Activated CD8-positive, alpha-beta T cell treated with anti-CD3 and anti-CD28 coated beads for 36 hours (primary cell): Measurements from ENCODE around the gene NPHS2. TPM values are rescaled to one million over a fixed set of nuclear protein-coding genes. Genes with fewer than 3 reads are reported as not detected.

ENCODE experiments used
- ATAC-seq: fragments of 200-7000 bp; cut with Tn5 transposase; one replicate; pipeline ENCODE4 v1.10.0; 2021; ENCODE audit warnings: mild to moderate bottlenecking, moderate library complexity
- CTCF ChIA-PET: fragments of 350-600 bp; sonication (Branson Sonifier 250); formaldehyde crosslinking; loops from one replicate; lab custom pipeline; 2021; ENCODE audit warnings: antibody characterized with exemption; lab: Charles Lee
- POLR2A ChIA-PET: fragments of 350-600 bp; sonication (Branson Sonifier 250); formaldehyde crosslinking; loops from one replicate; lab custom pipeline; 2021; ENCODE audit warnings: antibody characterized with exemption; lab: Charles Lee
- DNase-seq: peaks from one replicate; pipeline ENCODE4 v3.0.0-alpha.2; 2020
- H3K27ac Mint-ChIP-seq: one replicate; pipeline ENCODE4 v1.8.0; 2021; ENCODE audit warnings: mild to moderate bottlenecking, mixed read lengths
- H3K27me3 Mint-ChIP-seq: one replicate; pipeline ENCODE4 v1.8.0; 2021; ENCODE audit warnings: mixed read lengths
- H3K36me3 Mint-ChIP-seq: one replicate; pipeline ENCODE4 v1.8.0; 2021; ENCODE audit warnings: low read depth, mixed read lengths
- H3K4me1 Mint-ChIP-seq: one replicate; pipeline ENCODE4 v1.8.0; 2021; ENCODE audit warnings: low read depth, mixed read lengths
- H3K4me3 Mint-ChIP-seq: one replicate; pipeline ENCODE4 v1.8.0; 2021; ENCODE audit warnings: mild to moderate bottlenecking, moderate library complexity, mixed read lengths
- H3K9me3 Mint-ChIP-seq: one replicate; pipeline ENCODE4 v1.8.0; 2021; ENCODE audit warnings: mixed read lengths
- CTCF ChIP-seq: fragments of 200-600 bp; IDR thresholded peaks from one replicate; pipeline ENCODE4 v1.8.0; 2022; ENCODE audit warnings: antibody characterized with exemption, mild to moderate bottlenecking
- intact Hi-C: fragments of 100-400 bp; cut with micrococcal nuclease; formaldehyde crosslinking; loops from one replicate; pipeline ENCODE4 v1.10.0; 2022
- total RNA-seq, 2 experiments: library from RNA; stranded (reverse); gene quantifications; one replicate each; pipeline ENCODE4 v1.2.3, GENCODE V29; 2021

Gene NPHS2
- total RNA-seq, 2 experiments from 2014 or later, result not detected

DNA sequence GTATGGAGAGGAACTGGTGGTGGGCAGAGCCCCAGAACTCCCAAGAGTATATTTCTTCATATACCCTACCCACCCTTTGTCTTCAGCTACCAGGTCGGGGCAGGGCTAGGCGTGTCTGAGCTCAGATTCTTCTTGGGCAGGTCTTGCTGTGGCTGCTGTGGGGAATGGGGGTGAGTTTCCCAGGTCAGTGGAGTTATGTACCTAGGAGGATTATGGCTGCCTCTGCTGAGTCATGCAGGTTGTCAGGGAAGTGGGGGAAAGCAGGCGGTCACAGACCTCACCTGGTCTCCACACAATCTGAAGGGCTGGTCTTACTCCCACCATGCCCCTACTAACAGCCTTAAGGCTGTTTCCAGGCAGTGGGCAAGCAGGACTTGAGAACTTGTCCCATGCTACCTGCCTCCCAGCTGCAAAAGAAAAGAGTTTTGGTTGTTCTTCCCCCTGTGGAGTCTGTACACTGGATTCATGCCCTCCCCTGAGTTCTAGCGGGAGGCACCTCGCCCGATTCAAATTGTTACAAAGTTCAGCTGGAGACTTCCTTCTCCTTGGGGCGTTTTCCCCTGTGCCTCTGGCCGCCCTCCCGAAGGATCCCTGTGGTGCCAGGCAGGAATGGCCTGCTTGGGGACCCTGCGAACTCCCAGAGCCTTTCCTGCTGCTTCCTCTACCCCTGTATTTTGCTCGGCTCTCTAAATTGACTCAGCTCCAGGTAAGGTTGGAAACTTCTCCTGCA lies 58.6 kb downstream of the NPHS2 start:
- Mint-ChIP-seq H3K27me3 (peaks cover 9% of the 10 kb centered on the region), H3K4me3 (no peak overlapping the region), H3K4me1 (no peaks in the 10 kb centered on the region), H3K36me3 (no peaks in the 10 kb centered on the region), H3K9me3 (no peaks in the 10 kb centered on the region), H3K27ac (no peak overlapping the region)
- ChIA-PET CTCF (no interaction called here), POLR2A (no interaction called here)
- TF ChIP-seq CTCF, result no peak
- intact Hi-C loops, result no loop called here
- DNase-seq (no peak), ATAC-seq (no peak)

DNA sequence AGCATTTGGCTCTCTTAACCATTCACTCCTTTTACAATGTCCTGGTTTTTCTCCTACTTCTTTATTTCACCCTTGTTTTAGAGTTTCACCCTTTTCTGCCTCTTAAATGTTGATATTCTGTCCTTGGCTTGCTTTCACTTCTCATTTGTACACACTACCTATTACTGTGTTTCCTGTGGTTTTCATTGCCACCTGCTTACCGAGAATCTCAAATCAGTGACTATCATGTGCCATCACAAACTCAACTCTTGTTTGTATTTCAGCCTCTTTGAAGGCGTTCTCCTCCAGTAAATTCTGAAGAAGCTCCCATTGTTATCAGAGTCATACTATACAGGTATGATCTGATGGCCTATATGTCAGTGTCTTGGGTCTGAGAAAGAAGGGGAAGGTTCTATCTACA lies 65.7 kb downstream of the NPHS2 start:
- ATAC-seq, result no peak
- H3K36me3 Mint-ChIP-seq, result no peaks in the 10 kb centered on the region
- no peak for TF ChIP-seq CTCF
- ChIA-PET CTCF (no interaction called here), POLR2A (no interaction called here)
- H3K9me3 Mint-ChIP-seq, result no peaks in the 10 kb centered on the region
- H3K27ac Mint-ChIP-seq, result no peak overlapping the region
- H3K27me3 Mint-ChIP-seq, result no peaks in the 10 kb centered on the region
- DNase-seq, result no peak
- H3K4me3 Mint-ChIP-seq, result no peak overlapping the region
- intact Hi-C loops, result no loop called here
- peaks cover 4% of the 10 kb centered on the region for H3K4me1 Mint-ChIP-seq

DNA sequence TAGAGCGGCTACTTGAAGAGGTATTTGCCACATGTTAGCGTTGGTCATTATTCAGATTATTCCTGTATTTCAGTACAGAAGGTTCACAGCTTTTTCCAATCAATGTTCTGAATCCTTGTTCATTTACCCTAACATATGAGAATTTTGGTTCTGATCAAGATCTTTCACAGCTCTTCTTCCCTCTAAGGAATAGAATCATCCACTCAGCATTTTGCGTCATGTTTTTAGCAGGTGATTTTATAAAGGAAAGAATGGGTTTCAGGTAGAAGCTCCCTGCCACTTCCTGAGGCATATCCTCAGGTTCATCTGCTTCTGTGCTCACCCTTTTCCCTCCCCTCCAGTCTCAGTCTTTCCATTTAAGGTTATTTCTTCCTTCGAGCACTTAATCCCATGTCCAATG lies 66.4 kb downstream of the NPHS2 start:
- no peak for TF ChIP-seq CTCF
- DNase-seq, result no peak
- intact Hi-C loops, result no loop called here
- ChIA-PET POLR2A (no interaction called here), CTCF (no interaction called here)
- no peak overlapping the region for H3K4me3 Mint-ChIP-seq
- H3K27me3 Mint-ChIP-seq, result no peaks in the 10 kb centered on the region
- peaks cover 4% of the 10 kb centered on the region for H3K4me1 Mint-ChIP-seq
- no peaks in the 10 kb centered on the region for H3K36me3 Mint-ChIP-seq
- H3K9me3 Mint-ChIP-seq, result no peaks in the 10 kb centered on the region
- H3K27ac Mint-ChIP-seq, result no peak overlapping the region
- no peak for ATAC-seq

- POLR2A ChIA-PET, result no interaction called here
- no peak for DNase-seq
- no peak for ATAC-seq
- CTCF ChIA-PET, result no interaction called here
- Mint-ChIP-seq H3K4me3 (no peak overlapping the region), H3K27ac (no peak overlapping the region), H3K27me3 (no peaks in the 10 kb centered on the region), H3K4me1 (peaks cover 4% of the 10 kb centered on the region), H3K9me3 (no peaks in the 10 kb centered on the region), H3K36me3 (no peaks in the 10 kb centered on the region)
- intact Hi-C loops, result no loop called here
- no peak for TF ChIP-seq CTCF
Measured at GRCh38 chr1:179506199-179506598, 69.5 kb downstream of the NPHS2 start.

Other genes with a start within 250 kb of the NPHS2 start
- 1 to 10 TPM in 1 of 2 experiments, under 1 TPM in 1; 0.27 to 1.5 TPM for gene AXDND1, start 210.0 kb downstream of the NPHS2 start, total RNA-seq
- not detected for gene TDRD5, start 15.9 kb upstream of the NPHS2 start, total RNA-seq
- gene FAM163A, start 167.3 kb upstream of the NPHS2 start, total RNA-seq, result not detected